Loucy (cell line): ENCODE measurements around the gene SLX1B.
"Not testable (repeated sequence)": the region's sequence is repeated elsewhere in the genome, so short reads cannot be mapped to it uniquely, and the experiment has no call there.

ENCODE experiments used
- H2AFZ ChIP-seq: fragments of 200-600 bp; sonication (generic); 2 replicates; pipeline ENCODE4 v1.6.0; 2016; ENCODE audit warnings: antibody characterized with exemption, mild to moderate bottlenecking, low read length, moderate library complexity
- H3F3A ChIP-seq: fragments of 200-600 bp; 2 replicates; pipeline ENCODE4 v1.6.0; 2016; ENCODE audit warnings: antibody characterized with exemption, low read depth, mild to moderate bottlenecking
- H3K27me3 ChIP-seq: fragments of 200-600 bp; sonication (generic); 2 replicates; pipeline ENCODE4 v1.6.1; 2014; ENCODE audit warnings: low read length, mild to moderate bottlenecking; ENCODE audit not compliant: insufficient read depth, poor library complexity, severe bottlenecking
- H3K36me3 ChIP-seq: fragments of 200-600 bp; sonication (generic); 2 replicates; pipeline ENCODE4 v1.6.1; 2016; ENCODE audit warnings: low read length; ENCODE audit not compliant: insufficient read depth
- H3K4me1 ChIP-seq: fragments of 200-600 bp; sonication (generic); 2 replicates; pipeline ENCODE4 v1.5.1; 2014; ENCODE audit warnings: low read length, mild to moderate bottlenecking; ENCODE audit not compliant: insufficient read depth, poor library complexity, severe bottlenecking
- H3K4me2 ChIP-seq: fragments of 200-600 bp; sonication (generic); 2 replicates; pipeline ENCODE4 v1.6.0; 2014; ENCODE audit warnings: antibody characterized with exemption, low read length, low read depth, mild to moderate bottlenecking; ENCODE audit not compliant: poor library complexity, severe bottlenecking
- H3K4me3 ChIP-seq: fragments of 200-600 bp; sonication (generic); 2 replicates; pipeline ENCODE4 v1.5.1; 2014; ENCODE audit warnings: low read length, mild to moderate bottlenecking, mixed read lengths; ENCODE audit not compliant: poor library complexity, severe bottlenecking
- H3K79me2 ChIP-seq: fragments of 200-600 bp; sonication (generic); 2 replicates; pipeline ENCODE4 v1.6.1; 2014; ENCODE audit warnings: low read length; ENCODE audit not compliant: insufficient read depth
- H3K9ac ChIP-seq: fragments of 200-600 bp; sonication (generic); 2 replicates; pipeline ENCODE4 v1.6.0; 2014; ENCODE audit warnings: mild to moderate bottlenecking, low read depth, low read length, moderate library complexity; ENCODE audit not compliant: poor library complexity, severe bottlenecking
- H3K9me2 ChIP-seq: fragments of 200-600 bp; sonication (generic); replicated peaks from 2 replicates; pipeline ENCODE4 v1.6.1; 2016; ENCODE audit warnings: low read depth, low read length, mixed read lengths
- H3K9me3 ChIP-seq: fragments of 200-600 bp; sonication (generic); 2 replicates; pipeline ENCODE4 v1.6.1; 2014; ENCODE audit warnings: mild to moderate bottlenecking, antibody characterized with exemption, low read length, low read depth; ENCODE audit not compliant: insufficient read depth
- H4K20me1 ChIP-seq: fragments of 200-600 bp; sonication (generic); 2 replicates; pipeline ENCODE4 v1.6.0; 2014; ENCODE audit warnings: antibody characterized with exemption, low read length, mild to moderate bottlenecking; ENCODE audit not compliant: insufficient read depth, poor library complexity, severe bottlenecking

The SLX1B gene

DNA sequence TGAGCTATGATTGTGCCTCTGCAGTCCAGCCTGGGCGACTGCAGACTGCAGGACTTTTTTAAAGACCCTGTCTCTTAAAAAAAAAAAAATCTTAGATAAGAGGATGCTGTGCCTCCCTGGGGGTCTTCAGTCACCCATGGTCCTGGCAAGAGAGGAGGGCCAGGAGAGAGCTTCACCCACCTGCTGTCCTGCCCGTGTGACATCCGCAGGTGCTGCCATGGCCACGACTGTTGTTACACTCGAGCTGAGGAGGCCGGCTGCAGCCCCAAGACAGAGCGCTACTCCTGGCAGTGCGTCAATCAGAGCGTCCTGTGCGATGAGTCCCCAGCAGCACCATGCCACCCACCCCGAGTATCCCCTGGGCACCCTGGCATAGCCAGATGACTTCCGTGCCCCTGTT lies 27.9 kb downstream of the SLX1B start:
- H3K4me1 ChIP-seq, H3K9me3 ChIP-seq, H3F3A ChIP-seq, H3K27me3 ChIP-seq, H3K4me2 ChIP-seq, H4K20me1 ChIP-seq, H3K9me2 ChIP-seq, H3K9ac ChIP-seq, H3K79me2 ChIP-seq, H2AFZ ChIP-seq, H3K36me3 ChIP-seq, H3K4me3 ChIP-seq: not testable (repeated sequence)

- H3K9ac ChIP-seq, H3K79me2 ChIP-seq, H3K4me3 ChIP-seq, H3K27me3 ChIP-seq, H3K36me3 ChIP-seq, H3K4me1 ChIP-seq, H3K9me3 ChIP-seq, H3K4me2 ChIP-seq, H3F3A ChIP-seq, H4K20me1 ChIP-seq, H2AFZ ChIP-seq, H3K9me2 ChIP-seq: not testable (repeated sequence)
These were observed 52.0 kb downstream of the SLX1B start, which contains the start of gene NPIPB12 for GRCh38 chr16:29506308-29506707. NPIPB12 (minus strand) TSS chr16:29506408.
